ENCODE data around the gene KRT85.

Gene KRT85

GRCh38 chr12:52364061-52364460 lies 3.2 kb downstream of the KRT85 start:
- DNase-seq, result no peak

GRCh38 chr12:52363111-52363679 lies 4.1 kb downstream of the KRT85 start:
- DNase-seq, result no peak

GRCh38 chr12:52362118-52362726 lies 5.1 kb downstream of the KRT85 start:
- no peak for DNase-seq

DNA sequence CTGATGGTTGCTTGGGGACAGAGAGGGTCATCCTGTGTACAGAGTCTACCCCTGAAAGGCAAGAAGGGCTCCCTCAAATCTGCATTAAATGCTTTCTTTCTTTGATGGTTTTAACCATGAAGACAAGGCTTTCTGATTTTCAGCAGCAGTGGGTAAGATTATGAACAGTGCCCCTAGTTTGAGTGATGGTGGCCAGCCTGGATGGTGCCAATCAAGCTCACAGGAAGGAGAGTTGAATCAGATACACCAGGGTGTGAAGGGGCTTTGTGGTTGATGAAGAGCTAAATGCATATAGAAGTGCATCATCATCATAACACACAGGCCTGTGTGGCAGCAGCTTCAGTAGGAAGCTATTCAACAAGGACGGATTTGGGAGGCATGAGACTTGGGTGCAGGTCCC lies 5.7 kb downstream of the KRT85 start:
- no peak for DNase-seq

GRCh38 chr12:52360663-52361271 lies 6.5 kb downstream of the KRT85 start:
- DNase-seq, result no peak

DNA sequence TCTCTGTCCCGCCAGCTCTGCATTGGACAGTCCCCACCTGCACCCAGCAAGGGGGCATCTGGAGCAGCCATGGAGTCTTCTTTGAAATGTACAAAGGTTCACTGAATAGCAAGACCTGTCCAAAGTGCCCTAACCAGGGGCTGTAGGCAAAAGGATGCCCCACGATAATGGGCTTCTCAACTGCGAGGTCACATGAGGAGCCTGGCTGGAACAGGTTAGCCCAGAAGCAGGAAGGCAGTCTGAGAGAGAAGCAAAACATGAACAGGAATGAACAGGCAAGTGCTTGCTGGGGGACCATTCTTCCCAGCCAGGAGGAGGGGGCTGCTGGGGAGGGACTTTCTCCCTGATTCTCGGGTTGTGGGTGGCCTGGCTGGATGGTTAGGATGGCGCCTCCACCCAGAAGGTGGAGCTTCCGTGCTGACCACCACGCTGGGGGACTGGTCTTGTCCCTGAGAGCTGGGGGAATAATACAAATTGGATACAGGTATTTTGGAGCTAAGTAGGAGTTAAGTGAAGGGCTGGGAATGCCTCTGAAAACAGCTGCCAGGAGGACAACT lies 7.1 kb downstream of the KRT85 start:
- DNase-seq, result no peak

DNA sequence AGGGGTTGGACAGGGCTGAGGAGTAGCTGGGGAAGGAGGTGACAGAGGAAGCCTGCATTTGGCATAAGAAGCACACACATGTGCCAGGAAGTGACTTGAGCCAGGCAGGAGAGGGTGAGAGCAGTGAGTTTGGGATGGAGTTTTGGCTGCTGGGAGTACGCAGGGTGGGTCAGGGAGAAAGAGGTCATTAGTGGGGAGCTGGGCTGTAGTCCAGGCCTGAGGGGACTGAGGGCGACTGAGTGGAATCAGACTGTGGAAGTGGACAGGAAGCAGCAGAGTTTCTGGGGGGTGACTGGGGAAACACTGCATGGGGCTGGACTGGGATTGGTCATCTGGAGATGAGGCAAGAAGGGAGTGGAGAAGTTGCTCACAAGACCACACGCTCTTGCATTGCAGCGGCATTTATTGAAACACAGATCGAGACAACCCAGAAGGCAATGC lies 7.6 kb downstream of the KRT85 start:
- DNase-seq, result no peak

- DNase-seq, result no peak
Observed at GRCh38 chr12:52358575-52359350, 8.5 kb downstream of the KRT85 start.

DNA sequence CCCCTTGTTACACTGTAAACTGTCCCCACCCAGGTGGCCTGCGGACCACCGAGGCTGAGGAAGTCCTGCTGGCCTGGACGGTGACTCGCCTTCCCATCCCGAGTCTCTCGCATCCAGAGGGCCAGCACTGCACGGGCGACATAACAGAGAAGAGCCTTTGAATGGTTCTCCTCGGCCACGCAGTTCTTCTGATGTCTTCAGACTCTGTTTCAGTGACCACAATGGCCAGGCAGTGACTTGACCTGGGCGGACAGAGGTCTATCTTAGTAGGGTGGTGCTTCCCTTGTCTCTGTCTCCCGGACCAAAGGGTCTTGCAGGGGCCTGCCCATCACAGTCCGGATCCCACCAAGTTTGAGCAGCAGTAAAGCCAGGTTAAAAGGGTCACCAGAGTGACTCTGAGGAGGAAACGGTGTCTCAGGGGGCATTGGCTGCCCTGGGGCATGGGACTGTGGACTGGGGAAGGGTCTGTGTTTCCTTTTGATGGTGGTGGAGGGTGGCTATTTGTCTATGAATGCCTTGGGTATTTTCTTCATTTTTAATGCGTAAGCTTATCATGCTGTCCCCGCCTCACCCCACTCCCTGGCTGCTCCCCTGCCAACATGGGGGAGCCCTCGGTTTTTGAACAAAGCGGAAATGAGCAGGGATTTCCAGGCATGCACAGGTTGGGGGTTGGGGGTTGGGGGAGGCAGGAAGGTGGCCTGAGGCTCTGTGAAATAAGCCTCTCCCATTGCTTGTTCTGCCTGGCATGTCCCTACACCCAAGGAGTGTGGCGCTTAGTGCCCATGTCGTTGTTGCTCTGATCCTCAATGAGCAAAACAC lies 10.3 kb downstream of the KRT85 start:
- no peak for DNase-seq

DNA sequence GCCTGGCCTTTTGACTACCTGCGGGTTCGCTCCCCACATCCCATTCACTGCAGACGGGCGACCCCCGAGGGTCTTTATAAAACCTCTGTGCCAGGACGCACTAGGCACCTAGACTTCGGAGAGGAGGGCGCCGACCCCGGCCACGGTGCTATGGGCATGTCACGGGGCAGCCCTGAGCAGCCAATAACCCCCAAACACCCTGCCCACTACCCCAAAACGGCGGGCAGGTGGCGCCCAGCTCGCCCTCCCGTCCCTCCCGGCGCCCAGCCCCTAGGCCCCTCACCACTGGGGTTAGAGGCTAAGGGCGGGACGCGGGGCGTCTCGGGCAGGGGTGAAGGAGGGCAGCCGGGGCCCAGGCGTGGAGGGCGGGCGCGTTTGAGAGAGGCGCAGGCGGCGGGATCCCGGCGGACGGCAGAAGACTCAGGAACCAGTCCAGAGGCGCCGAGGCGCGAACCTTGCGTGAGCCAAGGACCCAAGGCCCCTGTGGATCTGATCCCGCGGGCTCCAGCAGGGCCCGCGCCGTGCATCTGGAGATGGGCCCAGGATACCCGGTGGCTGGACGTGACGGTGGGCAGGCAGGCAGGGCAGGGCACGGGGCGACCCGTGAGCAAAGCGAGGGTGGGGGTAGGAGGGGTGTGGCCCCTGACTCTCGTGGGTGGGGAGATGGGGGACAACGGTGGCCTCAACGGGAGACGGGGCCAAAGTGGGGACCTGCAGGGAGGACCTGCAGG lies 11.1 kb downstream of the KRT85 start:
- no peak for DNase-seq

GRCh38 chr12:52355176-52355575 lies 12.1 kb downstream of the KRT85 start:
- DNase-seq, result no peak

DNA sequence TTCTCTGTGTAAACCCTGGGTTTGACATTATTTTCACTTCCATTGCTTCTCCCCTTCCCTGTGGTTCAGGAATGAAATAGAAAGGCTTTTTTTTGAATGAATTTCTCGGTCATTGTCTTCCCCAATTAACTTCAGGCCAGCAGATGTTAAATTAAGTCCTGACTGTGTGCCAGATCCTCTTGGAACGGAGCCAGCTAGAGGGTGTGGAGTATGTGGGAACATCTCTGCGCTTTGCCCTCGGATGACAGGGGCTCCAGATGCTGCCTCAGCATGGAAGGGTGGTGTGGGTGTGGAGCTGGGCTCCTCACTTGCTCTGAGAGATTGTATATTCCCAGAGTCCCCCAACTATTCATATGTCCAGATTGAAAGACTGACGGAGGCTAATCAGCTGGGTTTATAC lies 13.1 kb downstream of the KRT85 start:
- no peak for DNase-seq

- DNase-seq, result no peak
Observed at GRCh38 chr12:52353766-52354165, 13.5 kb downstream of the KRT85 start.

- no peak for DNase-seq
Observed at GRCh38 chr12:52352951-52353350, 14.3 kb downstream of the KRT85 start.

- peak; percentile 56 for DNase-seq
Observed at GRCh38 chr12:52351196-52352059, 15.9 kb downstream of the KRT85 start.

DNA sequence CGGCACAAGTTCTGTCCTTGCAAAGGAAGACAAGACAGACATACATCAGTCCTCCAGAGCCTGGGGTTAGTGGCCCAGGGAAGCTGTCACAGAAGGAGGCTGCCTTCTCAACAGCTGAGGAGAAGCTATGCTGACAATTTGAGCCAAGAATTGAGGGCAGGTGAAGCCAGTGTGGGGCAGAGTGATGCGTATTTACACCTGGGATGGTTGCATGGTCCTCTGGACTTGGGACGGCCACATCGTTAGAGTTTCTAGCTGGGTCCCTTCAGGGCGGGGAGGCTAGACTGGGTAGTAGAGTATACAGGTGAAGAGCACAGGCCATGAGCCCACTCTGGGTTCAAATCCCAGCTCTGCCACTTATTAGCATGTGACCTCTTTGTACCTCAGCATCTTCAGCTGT lies 16.5 kb downstream of the KRT85 start:
- no peak for DNase-seq

DNA sequence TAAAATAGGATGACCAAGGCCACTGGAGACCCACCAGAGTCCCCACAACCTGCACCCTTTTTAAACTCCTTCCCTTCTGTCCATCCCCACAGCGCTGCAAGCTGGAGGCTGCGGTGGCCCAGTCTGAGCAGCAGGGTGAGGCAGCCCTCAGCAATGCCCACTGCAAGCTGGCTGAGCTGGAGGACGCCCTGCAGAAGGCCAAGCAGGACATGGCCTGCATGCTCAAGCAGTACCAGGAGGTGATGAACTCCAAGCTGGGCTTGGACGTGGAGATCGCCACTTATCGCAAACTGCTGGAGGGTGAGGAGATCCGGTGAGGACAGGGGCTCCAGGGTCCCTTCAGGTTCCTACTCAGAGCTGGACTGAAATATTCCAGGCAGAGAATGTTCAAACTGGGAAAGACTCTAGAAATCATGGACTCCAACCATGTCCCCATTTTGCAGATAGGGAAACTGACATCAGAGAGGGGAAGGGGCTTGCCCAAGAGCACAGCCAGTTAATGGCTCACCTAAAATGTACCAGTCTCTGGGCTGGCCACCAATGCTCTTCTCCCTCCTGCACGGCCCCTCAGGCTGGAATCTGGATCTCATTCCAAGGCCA lies 17.2 kb downstream of the KRT85 start:
- DNase-seq, result no peak

GRCh38 chr12:52349196-52349595 lies 18.1 kb downstream of the KRT85 start:
- DNase-seq, result no peak

- DNase-seq, result no peak
Observed at GRCh38 chr12:52347551-52348510, 19.4 kb downstream of the KRT85 start.

Measured in activated CD4-positive, alpha-beta T cell treated with anti-CD3 and anti-CD28 coated beads, Interleukin-2, amount 50 U/mL, for 1 hour (primary cell).